HG03108 (cell line): ENCODE data around the gene GAS2L2.
"Not testable (repeated sequence)": the region's sequence is repeated elsewhere in the genome, so short reads cannot be mapped to it uniquely, and the experiment has no call there.

Experiments used
- ATAC-seq: cut with Tn5 transposase; IDR thresholded peaks from one replicate; pipeline ENCODE4 v1.9.1; 2021; ENCODE audit warnings: moderate library complexity; ENCODE audit not compliant: unreplicated experiment

The GAS2L2 gene

DNA sequence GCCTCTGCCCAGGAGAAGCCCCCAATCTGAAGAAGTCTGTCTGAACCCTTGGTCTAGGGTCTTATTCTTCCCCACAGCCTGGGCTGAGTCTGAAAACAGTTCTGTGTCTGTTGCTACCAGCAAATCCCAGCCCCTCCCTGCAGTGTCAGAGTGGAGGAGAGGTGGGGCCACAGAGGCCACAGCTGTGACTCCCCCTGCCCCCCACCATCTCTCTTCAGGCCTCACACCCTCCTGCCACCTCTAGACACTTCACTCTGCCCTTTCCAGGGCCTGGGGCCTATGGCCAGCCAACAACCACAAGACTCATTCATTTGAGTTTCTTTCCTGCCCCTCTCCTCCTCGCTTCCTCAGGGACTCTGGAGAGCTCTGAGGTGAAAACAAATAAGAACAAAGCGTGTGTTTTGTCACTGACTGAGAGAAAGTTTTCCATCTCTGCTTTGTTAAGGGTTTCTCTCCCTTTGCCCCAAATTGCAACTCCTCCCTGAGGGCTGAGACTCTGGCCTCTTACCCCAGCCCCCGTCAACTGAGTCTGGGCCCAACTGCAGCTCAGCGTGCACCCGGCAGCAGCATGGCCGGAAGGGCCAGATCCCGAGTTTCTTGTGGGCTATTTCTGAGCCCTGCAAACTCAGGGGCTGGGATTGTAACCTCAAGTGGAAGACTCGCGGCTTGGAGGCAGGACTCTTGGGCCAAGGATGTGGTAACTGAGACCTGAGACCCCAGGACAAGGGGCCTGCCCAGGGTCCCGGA lies 20.8 kb upstream of the GAS2L2 start:
- no peak for ATAC-seq

DNA sequence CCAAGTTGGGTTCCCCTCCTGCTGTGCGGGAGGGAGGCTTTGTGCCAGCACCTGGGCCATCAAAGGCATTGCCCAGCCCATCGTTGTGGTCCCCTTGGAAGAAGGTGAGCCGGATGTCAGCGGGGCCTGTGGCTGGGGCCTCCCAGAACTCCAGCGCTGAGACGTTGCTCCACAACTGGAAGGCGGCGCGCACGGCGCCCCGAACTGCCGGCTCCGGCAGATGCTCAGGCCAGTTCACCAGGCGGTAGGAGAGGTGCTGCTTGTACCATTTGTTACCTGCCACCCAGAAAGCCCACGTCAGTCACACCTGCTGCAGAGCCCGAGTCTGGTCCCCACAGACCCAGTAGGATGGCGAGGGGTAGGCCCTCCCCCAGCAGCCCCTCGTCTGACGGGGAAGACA lies 20.1 kb upstream of the GAS2L2 start:
- no peak for ATAC-seq

DNA sequence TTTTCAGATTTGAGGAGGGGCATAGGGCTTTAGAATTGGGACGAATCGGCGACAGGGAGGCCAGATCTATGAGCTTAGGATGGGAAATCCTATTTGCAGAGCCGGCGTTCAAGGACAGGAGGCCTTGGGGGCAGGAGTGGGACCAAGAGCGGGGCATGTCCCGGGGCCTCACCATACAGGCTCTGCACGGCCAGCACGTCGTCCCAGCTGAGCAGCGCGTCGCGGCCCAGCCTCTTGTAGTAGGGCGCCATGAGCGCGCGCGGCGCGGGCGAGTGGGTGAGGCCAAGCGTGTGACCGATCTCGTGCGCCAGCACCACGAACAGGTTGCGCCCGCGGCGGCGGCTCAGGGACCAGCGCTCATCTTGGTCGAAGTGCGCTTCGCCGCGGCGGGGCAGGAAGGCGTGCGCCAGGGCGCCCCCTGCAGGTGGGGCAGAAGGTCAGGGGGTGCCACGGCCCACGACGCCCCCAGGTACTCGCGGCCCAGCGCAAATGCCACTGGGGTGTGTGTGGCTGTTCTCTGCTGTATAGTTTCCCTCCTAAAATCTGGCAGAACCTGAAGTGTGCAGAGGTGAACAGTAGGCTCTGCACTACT lies 17.0 kb upstream of the GAS2L2 start:
- no peak for ATAC-seq

DNA sequence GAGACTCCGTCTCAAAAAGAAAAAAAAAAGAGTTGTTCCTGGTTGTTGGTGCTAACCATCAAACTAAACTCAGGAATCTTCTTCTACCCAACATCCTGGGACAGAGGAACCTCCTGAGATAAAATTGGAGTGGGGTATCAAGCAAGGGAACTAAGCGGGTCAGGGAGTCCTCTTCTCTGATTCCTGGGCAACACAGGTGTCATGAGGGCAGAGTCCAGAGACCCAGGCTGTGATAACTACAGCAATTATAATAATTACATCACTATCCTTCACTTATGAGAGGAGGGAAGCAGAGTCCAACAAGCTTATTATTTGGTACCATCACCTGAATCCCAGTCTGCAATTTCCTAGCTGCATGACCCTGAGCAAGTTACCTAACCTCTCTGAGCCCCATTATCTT lies 15.8 kb upstream of the GAS2L2 start:
- ATAC-seq = no peak

DNA sequence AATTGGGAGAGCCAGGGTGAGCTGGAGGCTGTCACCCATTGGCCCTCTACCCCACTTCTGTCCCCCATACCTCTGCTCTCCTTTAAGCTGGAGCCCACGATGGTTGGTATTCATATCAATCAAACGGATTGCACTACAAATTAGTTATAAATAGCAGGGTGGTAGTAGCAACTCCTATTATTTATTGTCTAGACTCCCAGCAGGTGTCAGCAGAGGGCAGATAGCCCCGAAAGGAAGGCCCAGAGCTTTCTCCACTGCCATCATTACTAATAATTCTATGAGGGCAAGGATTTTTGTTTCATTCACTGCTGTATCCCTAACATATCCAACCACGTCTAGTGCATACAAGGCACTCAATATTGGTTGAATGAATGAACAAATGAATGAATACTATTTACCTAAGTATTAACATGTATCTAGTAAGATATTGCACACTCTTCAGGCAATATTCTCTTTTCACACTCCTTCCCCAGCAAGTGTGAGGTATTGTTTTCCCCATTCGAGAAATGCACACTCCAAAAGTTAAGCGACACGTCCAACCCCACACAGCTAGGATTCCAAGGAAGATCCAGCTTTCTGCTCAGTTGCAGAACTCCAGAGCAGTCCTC lies 14.0 kb upstream of the GAS2L2 start:
- ATAC-seq = no peak

DNA sequence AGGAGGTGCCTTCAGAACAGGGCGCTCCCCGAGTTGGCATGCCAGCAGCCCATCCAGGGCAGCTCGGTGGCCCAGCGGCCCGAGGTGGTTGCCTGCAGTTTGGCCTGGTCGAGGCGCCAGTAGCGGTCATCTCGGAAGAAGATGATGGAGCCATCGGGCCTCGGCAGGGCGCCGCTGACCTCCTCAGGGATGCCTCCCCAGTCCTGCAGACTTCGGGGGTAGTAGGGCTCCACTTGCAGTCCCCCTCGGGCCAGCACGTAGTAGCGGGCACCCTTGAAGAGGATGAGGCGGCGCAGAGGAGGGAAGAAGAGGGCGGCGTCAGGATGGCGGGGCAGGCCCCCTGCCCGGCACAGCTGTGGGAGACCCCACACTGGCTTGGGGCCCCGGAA lies 13.4 kb upstream of the GAS2L2 start:
- ATAC-seq = no peak

DNA sequence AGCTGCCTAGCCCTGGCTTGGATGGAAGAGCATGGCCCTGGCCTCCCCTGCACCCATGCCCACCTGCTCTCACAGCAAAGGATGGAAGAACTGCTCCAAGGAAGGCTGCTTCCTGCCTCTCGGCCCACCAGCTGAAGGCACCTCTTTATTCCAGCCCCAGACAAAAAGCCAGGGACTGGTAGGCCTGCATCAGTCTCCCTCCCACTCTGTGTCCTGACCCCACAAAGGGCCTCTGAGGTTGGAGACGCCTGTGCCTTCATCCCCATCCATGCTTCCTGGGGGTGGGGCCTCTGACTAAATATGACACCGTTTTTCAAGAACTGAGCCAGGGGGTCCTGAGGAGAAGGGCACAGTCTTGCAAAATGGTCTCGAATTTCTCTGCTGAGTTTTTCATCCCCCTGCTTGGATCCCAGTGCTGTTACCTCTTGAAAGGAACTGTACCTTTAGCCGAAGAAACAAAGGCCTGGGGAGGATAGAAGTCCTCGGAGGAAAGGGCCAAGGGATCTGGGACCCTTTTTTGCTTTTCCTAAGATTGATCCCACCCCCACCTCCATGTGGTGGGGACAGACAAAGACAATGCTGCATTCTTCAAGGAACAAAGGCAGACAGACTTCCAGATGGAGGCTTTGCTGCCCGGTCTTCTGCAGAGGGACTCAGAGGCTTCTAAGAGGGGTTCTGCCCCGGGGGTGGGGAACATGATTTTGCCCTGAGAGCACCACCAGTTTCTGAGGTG lies 12.9 kb upstream of the GAS2L2 start:
- no peak for ATAC-seq

DNA sequence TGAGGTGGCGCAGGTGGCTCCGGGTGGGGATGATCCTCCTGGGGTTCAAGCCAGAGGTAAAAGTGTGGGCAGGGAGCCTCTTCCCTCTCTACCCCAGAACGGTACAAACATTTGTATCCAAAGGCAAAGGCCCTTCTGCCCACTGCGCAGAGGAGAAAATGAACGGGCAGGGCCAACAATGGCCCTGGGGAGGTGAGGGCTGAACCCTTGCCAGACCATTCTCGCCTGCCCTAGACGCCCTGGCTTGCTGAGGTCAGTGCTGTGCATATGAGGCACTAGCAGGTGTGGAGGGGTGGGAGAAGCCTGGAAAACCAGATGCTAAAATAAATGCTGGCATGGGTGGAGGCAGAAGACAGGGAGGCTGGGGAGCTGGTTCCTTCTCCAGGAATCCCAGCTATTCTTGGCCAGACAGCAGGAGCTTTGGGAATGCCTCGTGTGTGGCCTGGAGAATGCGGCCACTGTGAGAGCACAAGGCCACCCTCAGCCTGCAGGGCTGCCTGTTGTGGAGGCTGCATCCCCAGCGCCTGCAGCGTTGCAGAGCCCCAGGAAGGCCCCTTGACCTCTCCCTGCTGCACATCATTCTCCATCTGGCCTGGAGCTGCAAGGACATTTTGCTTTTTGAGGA lies 12.2 kb upstream of the GAS2L2 start:
- no peak for ATAC-seq

DNA sequence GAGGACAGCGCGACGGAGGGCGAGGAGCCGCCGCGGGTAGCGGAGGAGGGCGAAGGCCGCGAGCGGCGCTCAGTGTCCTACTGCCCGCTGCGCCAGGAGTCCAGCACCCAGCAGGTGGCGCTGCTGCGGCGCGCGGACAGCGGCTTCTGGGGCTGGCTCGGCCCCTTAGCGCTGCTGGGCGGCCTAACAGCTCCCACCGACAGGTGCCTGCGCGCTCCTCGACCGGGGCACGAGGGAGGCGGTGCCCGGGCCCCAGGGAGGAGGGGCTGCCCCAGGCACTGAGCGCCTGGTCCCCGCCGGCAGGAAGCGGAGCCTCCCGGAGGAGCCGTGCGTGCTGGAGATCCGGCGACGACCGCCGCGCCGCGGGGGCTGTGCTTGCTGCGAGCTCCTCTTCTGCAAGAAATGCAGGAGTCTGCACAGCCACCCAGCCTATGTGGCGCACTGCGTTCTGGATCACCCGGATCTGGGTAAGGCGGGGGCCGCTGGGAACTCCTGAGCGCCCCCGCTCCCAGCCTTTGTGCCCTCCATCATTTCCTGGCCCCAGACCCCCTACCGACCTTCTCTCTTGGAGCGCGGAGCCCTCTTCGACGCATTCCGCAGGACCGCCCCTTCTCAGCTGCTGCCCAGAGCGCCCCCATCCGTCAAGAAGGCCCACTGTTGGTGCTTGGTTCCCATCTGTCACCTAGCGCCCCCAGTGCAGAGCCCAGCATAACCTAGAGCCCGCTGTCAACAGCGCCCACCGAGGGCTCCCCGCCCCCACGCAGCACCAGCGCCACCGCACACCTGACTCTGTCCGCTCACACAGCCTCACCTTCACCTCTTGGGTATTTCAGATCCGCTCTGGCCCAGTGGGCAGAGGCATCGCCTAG lies 11.3 kb upstream of the GAS2L2 start:
- peak; percentile 91 for ATAC-seq

DNA sequence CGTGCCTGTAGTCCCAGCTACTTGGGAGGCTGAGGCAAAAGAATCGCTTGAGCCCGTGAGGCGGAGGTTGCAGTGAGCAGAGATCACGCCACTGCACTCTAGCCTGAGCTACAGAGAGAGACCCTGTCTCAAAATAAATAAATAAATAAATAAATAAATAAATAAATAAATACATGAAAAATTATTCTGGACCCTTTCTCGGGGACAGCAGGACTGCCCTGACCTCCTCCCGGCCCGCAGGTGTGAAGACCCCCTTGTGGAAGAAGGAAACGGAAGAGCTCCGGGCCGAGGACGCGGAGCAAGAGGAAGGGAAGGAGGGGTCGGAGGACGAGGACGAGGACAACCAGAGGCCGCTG lies 10.7 kb upstream of the GAS2L2 start:
- no peak for ATAC-seq

DNA sequence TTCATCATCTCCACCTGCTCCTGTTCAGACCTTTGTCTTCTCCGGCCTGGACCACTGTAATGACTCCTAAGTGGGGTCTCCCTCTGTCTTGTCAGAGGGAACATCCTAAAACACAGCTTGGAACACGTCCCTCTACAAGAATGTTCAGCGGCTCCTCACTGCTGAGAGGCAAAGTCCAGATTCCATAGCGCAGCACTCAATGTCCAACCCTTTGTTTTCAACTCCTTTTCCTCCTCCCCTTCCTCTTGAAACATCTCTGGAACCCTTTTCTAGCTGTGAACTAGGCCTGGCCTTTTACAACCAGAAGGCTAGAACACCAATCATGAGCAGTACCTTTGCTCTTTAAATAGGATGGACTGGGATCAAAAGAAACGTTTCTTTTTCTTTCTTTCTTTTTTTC lies 8.6 kb upstream of the GAS2L2 start:
- ATAC-seq = no peak

DNA sequence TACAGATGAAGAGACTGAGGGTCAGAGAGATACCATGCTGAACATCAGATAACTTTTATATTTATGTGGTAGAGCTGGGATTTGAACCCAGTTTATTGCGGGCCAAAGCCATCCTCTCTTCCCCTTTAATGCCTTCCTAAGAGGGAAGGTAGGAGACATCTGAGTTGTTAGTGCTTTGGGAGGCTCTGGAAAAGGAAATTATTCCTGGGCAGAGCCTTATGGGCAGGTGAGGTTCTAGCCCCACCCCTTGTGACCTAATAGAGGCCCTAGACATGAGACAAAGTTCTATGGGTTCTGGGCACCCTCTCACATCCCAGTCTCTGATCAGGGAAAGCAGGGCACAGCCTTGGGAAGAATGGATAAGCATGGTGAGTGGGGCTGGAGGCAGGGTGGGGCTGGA lies 7.5 kb upstream of the GAS2L2 start, which contains the start of gene C17orf50:
C17orf50 (plus strand) TSS at position 301 of the 400 bp plus-strand sequence; CDS start at position 356, 55 bp downstream.
- ATAC-seq = no peak

DNA sequence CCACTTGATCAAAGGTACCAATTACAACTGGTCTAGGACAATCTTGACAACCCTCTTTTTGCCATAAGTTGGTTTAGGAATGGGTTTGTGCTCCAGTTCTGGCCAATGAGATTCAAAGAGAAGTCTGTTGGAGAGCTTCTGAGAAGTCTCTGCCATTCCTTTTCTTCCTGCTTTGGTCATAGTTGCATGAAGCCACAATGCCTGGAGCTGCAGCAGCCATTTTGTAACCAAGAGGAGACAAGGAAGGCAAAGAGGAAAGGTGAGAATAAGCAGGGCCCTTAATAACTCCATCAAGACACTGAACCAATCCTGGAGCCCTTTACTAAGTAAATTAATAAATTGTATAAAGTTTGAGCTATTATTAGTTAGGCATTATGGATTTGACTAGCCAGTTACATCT lies 4.2 kb upstream of the GAS2L2 start:
- no peak for ATAC-seq

DNA sequence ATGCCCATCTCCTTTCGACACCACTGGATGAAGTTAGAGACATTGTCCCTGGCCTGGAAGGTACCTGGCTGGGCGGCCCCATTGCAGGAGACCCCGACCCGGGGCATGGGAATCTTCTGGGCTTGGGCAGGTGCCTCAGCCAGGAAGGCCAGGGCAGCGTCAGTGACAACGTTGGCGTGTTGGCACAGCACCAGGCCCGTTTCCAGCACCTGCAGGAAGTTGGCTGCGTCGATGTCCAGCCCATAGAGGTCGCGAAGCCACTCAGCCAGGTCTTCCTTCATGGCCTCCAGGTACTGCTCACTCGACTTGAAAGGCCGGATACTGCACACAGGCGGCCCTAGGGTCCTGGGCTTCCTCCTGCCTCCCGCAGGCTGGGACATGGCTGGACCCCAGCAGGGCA lies 568 bp downstream of the GAS2L2 start:
- no peak for ATAC-seq

DNA sequence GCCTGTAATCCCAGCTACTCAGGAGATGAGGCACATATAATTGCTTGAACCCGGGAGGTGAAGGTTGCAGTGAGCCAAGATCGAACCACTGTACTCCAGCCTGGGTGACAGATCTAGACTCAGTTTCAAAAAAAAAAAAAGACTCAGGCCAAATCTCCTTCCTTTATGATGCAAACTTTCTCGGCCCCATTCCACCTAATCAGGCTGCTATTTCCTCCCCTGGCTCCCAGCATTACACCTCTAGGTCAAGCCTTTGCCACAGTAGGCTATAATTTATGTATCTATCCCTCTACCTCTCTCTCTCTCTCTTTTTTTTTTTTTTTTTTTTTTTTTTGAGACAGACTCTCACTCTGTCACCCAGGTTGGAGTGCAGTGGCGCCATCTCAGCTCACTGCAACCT lies 1.5 kb downstream of the GAS2L2 start:
- not testable (repeated sequence) for ATAC-seq

DNA sequence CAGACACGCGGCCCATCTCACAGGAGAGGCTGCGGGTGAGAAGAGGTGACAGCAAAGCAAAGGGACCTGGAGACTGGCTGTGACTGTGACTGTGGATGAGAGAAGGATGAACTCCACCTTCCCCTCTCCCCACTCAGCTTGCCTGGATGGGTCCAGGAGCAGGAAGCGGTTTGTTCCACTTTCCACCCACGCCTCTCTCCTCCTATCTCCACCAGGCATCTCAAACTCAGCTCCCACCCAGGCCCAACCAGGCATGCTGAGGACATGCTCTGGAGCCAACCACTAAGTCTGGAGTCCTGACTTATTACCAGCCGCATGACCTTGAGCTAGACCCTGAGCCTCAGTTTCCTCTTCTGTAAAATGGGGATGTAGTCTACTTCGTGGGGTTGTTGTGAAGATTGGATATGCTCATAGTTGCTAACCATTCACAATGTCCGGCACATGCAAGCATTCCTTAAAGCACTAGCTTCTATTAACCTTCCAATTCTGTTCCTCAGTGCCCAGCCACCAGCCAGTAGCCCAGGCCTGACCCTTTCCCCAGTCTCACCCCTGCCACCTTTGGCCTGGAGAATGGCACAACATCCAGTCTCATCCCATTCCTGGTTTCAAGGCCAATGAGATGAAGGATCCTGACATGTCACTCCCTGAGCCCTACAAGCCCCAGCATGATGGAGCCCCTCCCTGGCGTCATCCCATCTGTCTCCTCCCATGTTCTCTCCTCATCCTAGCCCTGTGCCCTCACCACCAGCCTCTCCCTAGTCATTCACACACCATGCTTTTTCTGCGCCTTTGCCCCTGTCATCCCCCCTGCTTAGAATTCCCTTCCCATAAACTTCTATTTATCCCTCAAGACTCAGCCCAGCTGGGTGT lies 2.3 kb downstream of the GAS2L2 start:
- ATAC-seq = no peak

DNA sequence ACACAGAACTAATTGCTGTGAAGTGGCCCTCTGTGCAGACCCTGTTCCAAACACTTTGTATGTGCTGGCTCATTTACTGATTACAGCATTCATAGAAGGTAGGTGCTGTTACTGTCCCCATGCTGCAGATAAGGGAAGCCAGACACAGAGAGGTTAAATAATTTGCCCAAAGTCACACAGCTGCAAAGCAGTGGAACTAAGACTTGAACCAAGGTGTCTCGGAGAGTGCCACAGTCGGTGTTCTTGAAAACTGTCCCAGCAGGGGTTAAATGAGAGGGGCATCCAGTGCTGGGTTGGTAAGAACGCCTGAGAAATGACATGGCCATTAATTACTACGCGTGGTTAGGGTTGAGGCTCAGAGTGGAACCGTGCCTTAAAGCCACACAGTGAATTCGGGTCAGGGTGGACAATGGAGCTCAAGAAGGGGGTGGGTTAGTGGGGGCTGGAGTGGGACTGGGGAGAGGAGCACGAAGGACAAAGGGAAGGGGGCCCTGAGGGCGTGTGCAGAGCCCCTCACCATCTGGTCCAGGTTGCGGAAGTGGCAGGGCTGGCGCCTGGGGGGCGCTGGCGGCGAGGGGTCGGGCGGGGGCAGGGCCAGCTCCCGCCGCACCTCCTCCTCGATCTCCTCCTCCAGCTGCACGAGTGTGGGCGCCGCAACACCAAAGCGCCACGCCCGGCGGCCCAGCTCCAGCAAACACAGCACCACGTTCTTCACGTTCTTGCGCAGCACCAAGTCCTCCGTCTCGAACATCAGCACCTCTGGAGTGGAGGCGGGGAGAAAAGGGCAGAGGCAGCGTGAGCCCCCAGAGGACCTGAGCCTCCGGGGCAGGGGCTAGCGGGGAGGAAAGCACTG lies 3.3 kb downstream of the GAS2L2 start:
- ATAC-seq = no peak

DNA sequence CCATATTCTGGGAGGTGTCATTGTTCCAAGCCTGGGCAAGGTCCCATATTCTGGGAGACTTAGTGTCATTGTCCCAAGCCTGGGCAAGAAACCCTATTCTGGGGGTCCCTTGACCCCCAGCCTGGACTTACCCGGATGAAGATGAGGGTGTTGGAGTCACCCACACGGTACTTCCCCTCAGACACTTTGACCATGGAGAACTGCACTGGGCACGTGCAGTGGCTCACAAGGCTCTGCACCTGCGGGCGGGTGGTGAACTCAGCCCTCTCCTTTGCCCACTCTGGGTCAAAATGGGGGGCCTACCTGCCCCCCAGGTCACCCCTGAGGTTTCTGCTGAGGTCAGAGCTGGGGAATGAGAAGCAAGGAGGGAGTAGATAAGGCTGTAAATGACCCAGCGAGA lies 4.1 kb downstream of the GAS2L2 start:
- ATAC-seq = no peak
